ENCODE results near the gene PTGER3.
"Not testable (repeated sequence)": the region's sequence is repeated elsewhere in the genome, so short reads cannot be mapped to it uniquely, and the experiment has no call there.

Gene PTGER3

DNA sequence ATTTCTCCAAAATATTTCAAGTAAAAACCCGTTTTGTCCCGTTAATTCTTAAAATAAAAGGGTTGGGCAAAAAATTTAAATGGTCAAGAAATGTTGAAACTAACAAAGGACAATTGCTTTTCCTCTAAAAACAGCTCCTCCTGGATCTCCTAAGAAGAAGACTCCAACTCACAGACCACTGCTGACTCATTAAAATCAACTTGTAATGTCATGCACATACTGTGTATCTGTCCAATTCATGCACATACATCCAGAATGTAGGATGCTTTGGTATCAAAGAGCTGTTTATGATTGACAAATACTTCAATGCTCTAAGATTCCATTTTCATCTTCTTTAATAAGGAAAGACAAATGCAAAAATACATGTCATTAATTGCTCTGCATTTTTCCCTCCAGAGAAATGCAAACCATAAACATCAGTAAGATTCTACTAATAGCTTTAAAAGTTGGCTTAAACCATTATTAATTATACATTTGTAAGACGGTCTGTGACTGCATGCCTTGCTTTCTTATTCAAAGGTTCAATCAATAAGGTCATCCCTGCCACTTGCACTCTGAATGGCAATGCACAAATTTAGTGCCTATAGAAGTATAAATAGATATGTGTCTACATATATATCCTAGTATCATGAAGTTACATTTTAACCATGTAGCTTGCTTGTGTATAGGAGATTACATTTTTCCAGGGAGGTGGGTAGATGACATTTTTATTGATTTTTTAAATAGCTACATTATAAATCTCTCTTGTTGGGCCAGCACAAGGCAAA is 44.7 kb downstream of the PTGER3 start:
- DNase-seq = no peak

DNA sequence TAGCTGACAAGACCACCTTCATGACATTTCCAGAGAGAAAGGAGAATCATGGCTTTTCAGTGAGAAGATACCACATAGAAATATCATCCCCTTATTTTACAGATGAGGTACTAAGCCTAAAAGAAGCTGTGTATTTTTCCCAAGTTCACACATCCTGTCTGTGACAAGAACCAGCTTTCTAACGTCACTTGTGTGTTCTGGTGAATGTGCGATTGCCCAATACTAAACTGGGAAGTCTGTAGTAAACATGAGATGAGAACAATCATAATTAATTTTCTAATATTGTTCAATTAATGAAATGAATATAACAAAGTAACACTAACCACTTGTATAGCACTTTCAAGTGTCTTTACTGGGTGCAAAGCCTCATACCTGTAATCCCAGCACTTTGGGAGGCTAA is 46.0 kb downstream of the PTGER3 start:
- DNase-seq = no peak

DNA sequence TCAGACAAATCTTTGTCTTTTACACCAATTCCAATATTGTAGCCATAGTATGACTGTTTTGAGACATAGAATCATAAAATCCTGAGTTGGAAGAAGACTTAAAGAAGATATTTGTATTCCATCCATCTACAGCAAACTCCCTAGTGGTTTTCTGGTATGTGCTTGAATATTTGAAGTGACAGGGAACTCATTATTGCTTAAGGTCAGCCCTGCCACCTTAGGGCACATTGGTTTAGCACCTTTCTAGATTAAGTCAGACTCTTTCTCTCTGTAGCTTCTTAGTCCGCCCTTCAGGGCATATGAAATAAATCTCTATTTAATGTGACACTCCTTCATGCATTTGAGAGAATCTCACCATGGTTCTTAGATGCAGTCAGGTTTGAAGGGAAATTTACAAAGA is 49.8 kb downstream of the PTGER3 start:
- DNase-seq = no peak

DNA sequence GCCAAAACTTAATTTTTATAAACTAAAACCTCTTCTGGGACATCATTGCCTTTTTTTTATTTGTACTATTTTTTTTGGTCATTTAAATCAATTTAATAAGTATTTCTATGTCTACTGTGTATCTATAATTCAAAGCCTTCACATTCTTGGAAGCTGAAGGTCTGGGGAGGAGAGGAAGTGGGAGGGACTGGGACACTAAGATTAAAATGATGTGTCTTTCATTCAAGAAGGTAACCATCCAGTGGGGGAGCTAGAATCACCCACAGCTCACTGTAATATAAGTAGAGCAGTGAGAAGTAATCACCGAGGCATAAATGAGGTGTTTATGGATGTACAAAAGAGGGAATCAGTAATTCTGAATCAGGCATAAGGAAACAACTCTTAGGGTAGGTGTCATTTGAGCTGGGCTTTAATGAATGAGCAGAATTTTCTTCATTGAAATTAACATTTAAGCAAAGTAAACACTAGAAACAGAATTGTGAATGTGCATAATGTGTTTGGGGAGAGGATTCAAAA is 52.8 kb downstream of the PTGER3 start:
- DNase-seq = no peak

DNA sequence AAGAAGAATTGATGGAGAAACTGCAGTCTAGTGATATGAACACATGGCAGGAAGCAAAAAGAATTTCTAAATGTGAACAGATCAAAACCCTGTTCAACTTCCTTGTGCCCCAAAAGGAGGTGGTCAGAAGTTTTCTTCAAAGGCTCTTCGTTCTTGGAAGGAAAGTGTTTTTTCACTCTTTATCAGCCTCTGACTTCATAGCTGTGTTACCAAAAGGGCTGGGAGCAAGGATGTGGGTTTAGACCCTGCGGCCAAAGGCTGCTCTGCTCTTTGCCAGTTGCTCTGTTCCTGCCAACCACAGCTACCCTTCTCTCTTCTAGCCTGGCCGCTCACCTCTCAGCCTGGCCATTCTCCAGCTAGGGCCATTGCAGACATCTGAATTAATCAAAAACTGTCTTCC is 53.8 kb downstream of the PTGER3 start:
- no peak for DNase-seq

DNA sequence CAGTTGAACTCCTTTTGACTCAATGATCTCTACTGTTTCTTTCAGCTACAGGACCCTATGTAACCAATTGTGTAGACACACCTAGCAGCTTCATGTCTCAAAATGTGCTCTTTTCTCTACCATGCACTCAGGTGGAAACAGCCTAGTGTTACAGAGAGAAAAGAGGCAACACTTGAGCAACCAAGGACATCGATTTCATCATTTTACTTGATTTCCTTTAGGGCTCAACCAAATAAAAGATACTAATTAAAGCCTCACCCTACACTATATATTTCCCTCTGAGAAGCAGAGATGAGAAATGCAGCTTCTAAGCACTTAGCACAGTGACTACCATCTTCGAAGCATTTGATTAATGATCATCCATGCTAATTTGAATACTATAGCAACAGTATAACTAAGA is 55.1 kb downstream of the PTGER3 start:
- DNase-seq = no peak

DNA sequence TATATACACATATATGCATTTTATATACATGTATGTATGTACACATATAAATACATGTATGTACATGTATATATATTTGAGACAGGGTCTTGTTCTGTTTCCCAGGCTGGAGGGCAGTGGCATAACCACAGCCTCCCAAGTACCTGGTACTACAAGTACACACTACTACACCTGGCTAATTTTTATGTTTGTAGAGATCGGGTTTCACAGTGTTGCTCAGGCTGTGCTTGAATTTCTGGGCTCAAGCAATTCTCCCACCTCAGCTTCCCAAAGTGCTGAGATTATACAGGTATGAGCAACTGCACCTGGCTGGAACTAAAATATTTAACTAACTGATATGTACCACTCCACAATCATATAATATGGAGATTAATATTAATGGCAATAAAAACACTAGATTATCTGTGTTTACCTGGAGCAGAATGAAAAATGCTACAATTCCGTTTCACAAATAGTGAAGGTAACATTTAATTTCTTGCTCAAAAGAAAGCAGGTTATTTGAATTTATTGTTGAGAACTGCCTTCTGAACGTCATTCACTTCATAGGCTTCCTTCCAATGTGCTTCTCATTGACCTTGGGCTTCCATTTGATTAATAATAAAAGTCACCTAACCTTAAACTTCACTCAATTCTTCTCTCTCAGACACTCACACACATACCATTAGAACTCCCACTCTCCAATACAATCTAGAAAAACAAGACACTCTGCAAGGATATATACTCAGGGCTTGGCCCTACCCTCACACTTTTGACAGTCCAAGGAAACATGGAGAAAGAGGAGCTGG is 57.0 kb downstream of the PTGER3 start:
- DNase-seq = no peak

DNA sequence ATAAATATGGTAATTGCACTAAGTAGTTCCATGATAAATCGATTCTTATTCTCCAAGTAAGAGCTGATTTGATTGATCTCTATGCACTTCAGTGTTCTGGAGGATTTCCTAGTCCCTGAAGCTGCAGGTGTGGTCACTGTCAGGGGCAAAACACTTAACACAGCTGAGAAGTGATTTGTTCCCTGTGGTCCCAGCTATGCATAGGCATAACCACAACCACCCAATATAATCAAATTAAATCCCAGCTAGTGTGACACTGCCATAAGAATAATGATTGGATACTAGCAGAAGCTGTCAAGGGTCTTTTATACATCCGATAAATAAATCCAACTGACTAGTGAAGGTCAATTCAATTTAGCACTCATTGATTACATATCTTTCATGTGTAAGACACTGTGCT is 60.1 kb downstream of the PTGER3 start:
- no peak for DNase-seq

DNA sequence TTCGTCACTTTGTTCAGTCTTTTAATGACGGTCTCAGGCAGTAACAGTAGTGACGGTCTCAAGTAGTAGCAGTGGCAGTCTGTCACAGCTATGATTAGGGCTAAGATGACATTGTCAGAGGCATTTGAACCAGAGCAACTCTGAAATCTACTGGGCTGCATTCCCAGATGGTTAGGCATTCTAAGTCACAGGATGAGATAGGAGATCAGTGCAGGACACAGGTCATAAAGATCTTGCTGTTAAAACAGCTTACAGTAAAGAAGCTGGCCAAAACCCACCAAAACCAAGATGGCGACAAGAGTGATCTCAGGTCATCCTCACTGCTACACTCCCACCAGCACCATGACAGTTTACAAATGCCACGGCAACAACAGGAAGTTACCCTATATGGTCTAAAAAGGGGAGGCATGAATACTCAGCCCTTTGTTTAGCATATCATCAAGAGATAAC is 61.8 kb downstream of the PTGER3 start:
- not testable (repeated sequence) for DNase-seq

DNA sequence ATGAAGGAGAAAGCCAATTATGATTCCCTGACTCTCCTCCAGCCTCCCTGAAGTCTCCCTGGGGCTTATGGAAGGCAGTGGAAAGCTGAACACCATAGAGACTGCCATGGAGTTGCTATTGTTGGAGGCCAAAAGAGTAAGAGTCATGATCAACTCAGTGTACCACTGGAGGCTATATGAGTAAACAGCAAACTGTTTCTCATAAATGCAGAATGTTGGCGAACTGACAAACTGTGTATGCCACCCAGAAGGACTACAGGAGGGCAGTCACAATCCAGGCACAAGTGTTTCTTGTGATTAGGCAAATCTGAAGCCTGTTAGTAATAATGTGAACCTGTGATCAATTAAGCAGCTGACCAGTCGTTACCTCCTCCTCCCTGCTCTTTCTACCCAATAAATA is 62.3 kb downstream of the PTGER3 start:
- DNase-seq = not testable (repeated sequence)

DNA sequence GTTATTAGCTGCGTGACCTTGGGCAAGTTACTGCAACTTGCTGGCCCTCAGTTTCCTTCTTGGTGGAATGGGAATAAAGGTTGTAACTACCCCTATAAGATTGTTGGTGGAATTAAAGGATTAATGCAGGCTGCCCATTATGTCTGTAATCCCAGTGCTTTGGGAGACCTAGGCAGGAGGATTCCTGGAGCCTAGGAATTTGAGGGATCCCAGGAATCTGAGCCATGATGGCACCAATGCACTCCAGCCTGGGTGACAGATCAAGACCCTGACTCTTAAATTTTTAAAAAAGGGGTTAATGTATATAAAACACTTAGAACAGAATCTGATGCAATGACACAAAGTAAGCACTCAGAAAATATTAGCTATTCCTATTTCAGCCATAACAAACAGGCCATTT is 67.3 kb downstream of the PTGER3 start:
- DNase-seq = no peak

DNA sequence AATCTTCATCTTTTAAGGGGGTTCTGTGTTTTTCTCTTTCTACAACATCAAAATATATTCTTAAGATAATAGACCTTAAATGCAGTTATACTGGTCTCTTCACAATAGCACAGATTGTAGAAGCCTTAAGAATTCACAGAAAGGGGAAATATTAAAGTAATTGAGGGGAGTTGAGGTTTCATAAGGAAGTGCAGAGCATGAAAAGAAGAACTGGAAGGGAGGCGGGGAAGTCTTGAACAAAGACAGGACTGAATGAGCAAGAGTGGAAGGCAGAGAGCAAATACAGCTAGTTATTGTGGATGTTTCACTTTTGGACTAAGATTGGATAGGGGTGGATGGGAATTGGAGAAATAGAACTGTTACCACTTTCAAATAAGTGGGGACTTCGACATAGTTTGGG is 67.7 kb downstream of the PTGER3 start:
- no peak for DNase-seq

DNA sequence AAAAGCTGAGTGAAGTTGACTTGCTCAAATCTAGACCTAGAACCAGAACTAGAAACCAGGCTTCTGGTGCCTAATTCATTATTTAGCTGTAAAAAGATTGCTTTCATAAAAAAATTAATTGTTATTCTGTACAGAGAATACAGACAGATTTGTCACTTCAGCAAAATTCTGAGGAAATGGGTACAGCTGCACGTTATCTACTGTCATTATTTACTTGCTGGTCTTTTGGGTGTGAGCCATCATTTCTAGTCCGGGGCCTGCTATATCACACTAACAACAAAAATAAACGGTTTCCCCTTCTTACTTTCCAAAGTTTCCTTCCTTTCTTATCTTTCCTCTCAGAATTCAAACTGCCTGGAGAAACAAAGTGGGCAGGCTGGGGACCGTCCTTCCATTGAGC is 68.3 kb downstream of the PTGER3 start:
- DNase-seq = no peak

DNA sequence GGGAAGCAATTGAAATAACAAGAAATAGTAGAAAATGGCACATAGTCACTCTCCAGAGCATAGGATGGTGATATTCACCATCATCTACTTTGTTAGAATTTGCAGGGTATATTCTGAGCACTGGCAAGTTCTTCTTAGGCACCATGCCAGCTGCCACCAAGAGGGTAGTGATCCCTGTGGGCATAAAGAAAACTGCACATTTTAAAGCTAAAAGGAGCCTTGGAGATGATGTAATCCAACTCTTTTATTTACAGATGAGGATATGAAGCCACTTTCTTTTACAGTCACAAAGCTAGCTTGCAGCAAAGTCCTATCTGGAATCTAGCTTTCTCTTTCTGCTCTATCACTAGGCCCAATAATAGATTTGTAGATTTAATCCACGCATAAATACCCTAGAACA is 69.0 kb downstream of the PTGER3 start:
- no peak for DNase-seq

DNA sequence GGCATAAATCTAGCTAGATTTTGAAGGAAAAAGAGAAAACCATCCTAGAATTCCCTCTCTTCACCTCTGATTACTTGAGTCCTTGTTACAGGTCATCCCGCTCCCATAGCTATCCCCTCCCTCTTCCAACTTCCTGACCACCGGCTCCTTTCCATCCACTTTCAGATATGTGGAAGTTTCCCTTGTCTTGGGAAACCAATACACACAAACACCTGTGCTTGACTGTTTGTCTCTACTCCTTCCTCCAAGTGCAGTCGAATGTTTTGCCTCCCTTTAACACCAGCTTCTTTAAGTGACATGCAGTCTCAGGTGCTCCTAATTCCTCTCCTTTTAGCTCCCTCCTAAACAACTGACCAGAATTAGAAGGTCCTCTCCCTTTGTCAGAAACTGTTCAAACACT is 70.0 kb downstream of the PTGER3 start:
- no peak for DNase-seq

DNA sequence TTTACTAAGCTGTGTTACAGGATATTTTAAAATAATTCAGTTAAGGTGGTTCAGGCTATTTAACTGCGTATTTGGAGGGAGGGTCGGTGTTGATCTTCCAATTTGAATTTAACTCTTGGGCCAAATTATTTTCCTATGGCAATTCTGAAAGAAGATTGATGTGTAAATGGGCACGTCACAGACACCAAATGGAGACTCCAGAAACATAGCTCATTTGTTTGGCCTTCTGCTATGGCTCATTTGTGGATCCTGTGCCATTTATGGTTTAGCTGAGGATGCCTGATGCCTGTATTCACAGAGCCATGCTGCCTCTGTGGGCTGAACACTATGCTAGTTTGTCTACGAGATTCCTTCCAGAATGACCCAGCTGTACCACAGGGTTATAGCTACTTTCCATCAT is 70.6 kb downstream of the PTGER3 start:
- DNase-seq = no peak

DNA sequence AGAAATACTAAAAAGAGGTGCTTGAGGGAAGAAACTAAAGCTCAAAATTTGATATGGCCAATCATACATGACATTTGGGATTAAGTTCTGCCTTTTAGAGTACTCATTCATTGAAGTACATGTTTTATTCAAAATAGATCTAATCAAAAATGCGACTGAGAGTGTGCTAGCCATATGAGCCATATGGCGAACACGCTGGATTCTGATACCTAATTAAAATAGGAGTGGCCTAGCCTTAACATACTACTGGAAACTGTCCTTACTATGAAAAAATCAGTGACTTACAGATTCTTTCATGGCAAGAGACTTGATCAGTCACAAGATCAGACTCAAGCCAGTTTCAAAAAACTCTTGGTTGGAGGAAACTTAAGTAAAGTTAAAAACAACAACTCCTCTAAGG is 73.9 kb downstream of the PTGER3 start:
- no peak for DNase-seq

DNA sequence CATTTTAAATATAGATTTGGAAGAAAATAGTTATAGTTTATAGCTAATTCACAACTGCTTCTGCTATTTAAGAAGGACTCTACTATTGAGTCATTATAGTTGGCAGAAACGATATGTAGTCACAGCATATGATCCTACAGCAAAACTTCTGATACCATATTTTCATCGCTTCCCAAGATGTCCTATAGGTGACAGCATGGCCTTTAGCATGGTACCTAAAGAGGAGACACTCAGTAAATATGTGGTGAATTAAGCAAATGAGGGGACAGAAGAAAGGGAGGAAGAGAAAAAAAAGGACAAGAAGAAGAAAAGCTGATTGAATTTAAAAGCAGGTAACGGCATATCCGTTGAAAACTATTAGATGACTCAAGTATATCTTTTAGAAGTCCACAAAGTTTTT is 77.2 kb downstream of the PTGER3 start:
- DNase-seq = no peak

DNA sequence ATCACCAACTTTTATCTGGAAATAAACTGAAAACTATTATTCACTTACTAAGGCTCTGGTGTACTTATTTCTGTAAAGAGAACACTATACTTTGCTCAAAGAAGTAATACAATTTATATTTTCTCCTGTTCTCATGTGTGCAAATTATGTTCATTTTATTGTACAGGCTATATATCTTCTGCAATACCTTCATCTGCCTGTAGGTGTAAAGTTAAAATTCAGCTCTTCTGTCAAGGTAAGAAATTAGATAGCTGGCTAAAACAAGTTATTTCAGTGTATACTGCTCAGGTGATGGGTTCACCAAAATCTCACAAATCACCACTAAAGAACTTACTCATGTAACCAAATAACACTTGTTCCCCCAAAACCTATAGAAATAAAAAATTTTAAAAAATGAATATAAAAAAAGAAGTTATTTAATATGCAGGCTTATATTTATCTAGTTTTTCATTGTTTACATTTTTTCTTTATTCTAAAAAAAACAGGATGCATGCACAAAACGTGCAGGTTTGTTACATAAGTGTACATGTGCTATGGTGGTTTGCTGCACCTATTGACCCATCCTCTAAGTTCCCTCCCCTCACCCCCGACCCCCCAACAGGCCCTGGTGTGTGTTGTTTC is 81.5 kb downstream of the PTGER3 start:
- DNase-seq = peak in 1 of 2 donors; percentile 3

DNA sequence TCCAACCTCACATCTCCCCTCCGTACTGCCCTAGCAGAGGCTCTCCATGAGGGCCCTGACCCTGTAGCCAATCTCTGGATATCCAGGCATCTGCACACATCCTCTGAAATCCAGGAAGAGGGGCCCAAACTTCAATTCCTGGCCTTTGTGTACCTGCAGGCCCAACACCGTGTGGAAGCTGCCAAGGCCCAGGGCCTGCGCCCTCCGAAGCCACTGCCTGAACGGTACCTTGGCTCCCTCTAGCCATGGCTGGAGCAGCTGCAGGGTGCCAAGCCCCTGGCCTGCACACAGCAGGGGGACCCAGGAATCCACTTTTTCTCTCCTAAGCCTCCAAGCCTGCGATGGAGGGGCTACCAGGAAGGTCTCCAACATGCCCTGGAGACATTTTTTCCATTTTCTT is 84.2 kb downstream of the PTGER3 start:
- DNase-seq = no peak

DNA sequence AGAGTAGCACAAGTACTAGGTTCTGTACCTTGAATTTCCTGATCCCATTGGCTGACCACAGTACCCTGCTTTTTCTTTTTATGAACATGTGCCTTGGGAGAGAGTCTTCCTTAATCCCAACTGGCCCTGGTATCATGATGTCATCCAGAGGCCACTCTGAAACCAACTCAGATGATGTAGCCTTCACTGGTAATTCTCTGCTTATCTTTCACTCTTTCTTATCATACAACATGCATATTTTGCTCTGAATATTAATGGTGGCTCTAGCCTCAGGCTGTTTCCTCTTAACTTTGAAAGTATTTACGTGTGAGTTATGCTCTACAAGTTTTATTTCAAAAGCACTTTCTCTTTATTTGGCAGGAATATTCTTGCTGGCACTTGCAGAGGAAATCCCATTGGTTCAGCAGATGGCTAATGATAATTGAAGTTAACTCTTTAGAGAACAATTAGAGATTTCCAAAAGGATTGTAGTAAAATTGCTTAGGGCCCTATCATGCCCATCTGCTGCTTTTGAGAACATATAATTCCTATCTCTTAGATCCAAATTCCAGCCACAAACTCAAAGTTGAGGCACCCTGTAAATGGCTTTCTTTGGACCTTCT is 86.1 kb downstream of the PTGER3 start:
- no peak for DNase-seq

DNA sequence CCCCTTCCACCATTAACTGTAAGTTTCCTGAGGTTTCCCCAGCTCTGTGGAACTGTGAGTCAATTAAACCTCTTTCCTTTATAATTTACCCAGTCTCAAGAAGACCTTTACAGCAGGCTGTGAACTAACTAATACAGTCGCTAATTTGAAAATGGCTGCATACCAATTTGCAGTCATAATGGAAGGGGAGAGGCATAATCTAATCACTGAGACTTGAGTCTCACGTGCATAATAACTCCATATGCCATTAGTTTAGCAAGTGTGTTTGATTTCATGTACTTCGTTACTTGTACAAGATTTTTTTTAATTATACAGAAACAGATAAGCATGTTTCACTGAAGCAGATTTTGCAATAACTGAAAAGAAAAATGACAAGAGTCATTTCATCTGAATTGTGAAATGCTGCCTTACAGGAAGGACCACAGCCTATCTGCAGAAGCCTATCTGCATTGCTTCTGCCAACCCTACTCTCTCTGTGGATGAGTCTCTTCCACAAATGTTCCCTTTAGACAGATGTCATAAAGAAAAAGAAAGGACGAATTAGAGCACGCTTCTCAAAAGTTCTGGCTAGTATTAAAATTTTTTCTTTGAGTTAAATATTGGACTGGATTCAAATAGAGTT is 99.1 kb downstream of the PTGER3 start:
- no peak for DNase-seq

DNA sequence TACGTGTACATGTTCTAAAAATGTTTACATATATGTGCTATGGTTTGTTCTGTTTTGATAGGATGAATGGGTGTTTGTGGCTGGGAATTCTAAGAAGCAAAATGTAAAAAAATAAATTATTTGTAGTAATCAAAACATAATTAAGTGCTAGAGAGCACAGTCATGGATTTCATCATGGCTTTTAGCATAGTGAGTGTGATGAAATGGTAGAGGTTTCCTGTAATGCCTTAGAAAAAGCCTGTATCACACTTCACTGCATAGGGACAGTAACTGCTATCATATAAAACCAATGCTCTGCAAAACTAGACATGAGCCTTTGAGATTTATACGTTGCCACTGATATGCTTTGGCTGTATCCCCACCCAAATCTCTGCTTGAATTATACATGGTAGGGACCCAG is 99.8 kb downstream of the PTGER3 start:
- DNase-seq = no peak

Measured in CD4-positive, alpha-beta T cell treated with Interferon alpha-2 for 1 hour (primary cell).